HL-60/S4 treated with phorbol 12-myristate 13-acetate at 8.2 ng/mL for 4 days and 3 days (cell line): ENCODE measurements around the gene MATR3.

ENCODE experiments used
- in situ Hi-C: fragments of 300-500 bp; cut with MboI; formaldehyde crosslinking; loops from 2 replicates; pipeline ENCODE4 v1.15.0; 2022; ENCODE audit warnings: low sequenced_read_pairs

Gene MATR3

GRCh38 chr5:139293507-139294373 is at the start of gene MATR3:
Gene MATR3, plus strand, starts transcription at chr5:139293740. Its CDS starts 13,676 bp downstream, at chr5:139307416.
- in situ Hi-C loops = no loop called here

- in situ Hi-C loops = no loop called here
Observed at GRCh38 chr5:139245637-139246339, 47.8 kb upstream of the MATR3 start.

GRCh38 chr5:139246394-139246793 is 47.1 kb upstream of the MATR3 start:
- in situ Hi-C loops = no loop called here

- in situ Hi-C loops = no loop called here
Observed at GRCh38 chr5:139248826-139249453, 44.6 kb upstream of the MATR3 start.

- in situ Hi-C loops = loop anchor here (25.0 kb wide), 2 partner anchors 439 to 614 kb away; no protein-coding TSS in a partner anchor
Observed at GRCh38 chr5:139251281-139251687, 42.3 kb upstream of the MATR3 start.

- in situ Hi-C loops = loop anchor here (25.0 kb wide), 2 partner anchors 439 to 614 kb away; no protein-coding TSS in a partner anchor
Observed at GRCh38 chr5:139251695-139252288, 41.7 kb upstream of the MATR3 start.

- in situ Hi-C loops = loop anchor here (25.0 kb wide), 2 partner anchors 441 to 616 kb away; no protein-coding TSS in a partner anchor
Observed at GRCh38 chr5:139253115-139253514, 40.4 kb upstream of the MATR3 start.

GRCh38 chr5:139256820-139257219 is 36.7 kb upstream of the MATR3 start:
- in situ Hi-C loops = loop anchor here (25.0 kb wide), 2 partner anchors 445 to 620 kb away; no protein-coding TSS in a partner anchor

- in situ Hi-C loops = loop anchor here (25.0 kb wide), 2 partner anchors 450 to 625 kb away; no protein-coding TSS in a partner anchor
Observed at GRCh38 chr5:139262059-139262741, 31.3 kb upstream of the MATR3 start.

- in situ Hi-C loops = loop anchor here (25.0 kb wide), 2 partner anchors 451 to 626 kb away; no protein-coding TSS in a partner anchor
Observed at GRCh38 chr5:139262742-139263445, 30.6 kb upstream of the MATR3 start.

- in situ Hi-C loops = loop anchor here (25.0 kb wide), 2 partner anchors 451 to 626 kb away; no protein-coding TSS in a partner anchor
Observed at GRCh38 chr5:139263536-139263935, 30.0 kb upstream of the MATR3 start.

GRCh38 chr5:139263946-139264345 is 29.6 kb upstream of the MATR3 start:
- in situ Hi-C loops = loop anchor here (25.0 kb wide), 2 partner anchors 452 to 627 kb away; no protein-coding TSS in a partner anchor

- in situ Hi-C loops = loop anchor here (25.0 kb wide), 2 partner anchors 453 to 628 kb away; no protein-coding TSS in a partner anchor
Observed at GRCh38 chr5:139265001-139265400, 28.5 kb upstream of the MATR3 start.

- in situ Hi-C loops = loop anchor here (25.0 kb wide), 2 partner anchors 454 to 629 kb away; no protein-coding TSS in a partner anchor
Observed at GRCh38 chr5:139266236-139266635, 27.3 kb upstream of the MATR3 start.

- in situ Hi-C loops = loop anchor here (25.0 kb wide), 2 partner anchors 455 to 630 kb away; no protein-coding TSS in a partner anchor
Observed at GRCh38 chr5:139267481-139267880, 26.1 kb upstream of the MATR3 start.

- in situ Hi-C loops = loop anchor here (25.0 kb wide), 2 partner anchors 456 to 631 kb away; no protein-coding TSS in a partner anchor
Observed at GRCh38 chr5:139268364-139269202, 25.0 kb upstream of the MATR3 start.

- in situ Hi-C loops = loop anchor here (25.0 kb wide), 2 partner anchors 458 to 633 kb away; no protein-coding TSS in a partner anchor
Observed at GRCh38 chr5:139270718-139271117, 22.8 kb upstream of the MATR3 start.
